Measurements from ENCODE around the gene CCN2.

The CCN2 gene

GRCh38 chr6:131950767-131951575, at the start of gene CCN2:
TSS of gene CCN2 (minus strand) at chr6:131951372. CDS start at chr6:131951172, 200 bp downstream.
- DNase-seq (ENCODE audit: low read depth), result no peak

- no peak for DNase-seq (ENCODE audit: low read depth)
Measured at GRCh38 chr6:132000296-132000695, 49.1 kb upstream of the CCN2 start.

- no peak for DNase-seq (ENCODE audit: low read depth)
Measured at GRCh38 chr6:131999545-132000146, 48.5 kb upstream of the CCN2 start.

GRCh38 chr6:131998255-131998982, 47.2 kb upstream of the CCN2 start:
- no peak for DNase-seq (ENCODE audit: low read depth)

- DNase-seq (ENCODE audit: low read depth), result no peak
Measured at GRCh38 chr6:131997429-131998153, 46.4 kb upstream of the CCN2 start.

GRCh38 chr6:131995917-131996316, 44.7 kb upstream of the CCN2 start:
- DNase-seq (ENCODE audit: low read depth), result no peak

GRCh38 chr6:131992557-131992956, 41.4 kb upstream of the CCN2 start:
- no peak for DNase-seq (ENCODE audit: low read depth)

- DNase-seq (ENCODE audit: low read depth), result no peak
Measured at GRCh38 chr6:131989036-131989435, 37.9 kb upstream of the CCN2 start.

GRCh38 chr6:131982740-131983259, 31.6 kb upstream of the CCN2 start:
- DNase-seq (ENCODE audit: low read depth), result no peak

GRCh38 chr6:131981624-131981978, 30.4 kb upstream of the CCN2 start:
- no peak for DNase-seq (ENCODE audit: low read depth)

GRCh38 chr6:131980791-131981623, 29.8 kb upstream of the CCN2 start:
- no peak for DNase-seq (ENCODE audit: low read depth)

- DNase-seq (ENCODE audit: low read depth), result no peak
Measured at GRCh38 chr6:131980338-131980790, 29.2 kb upstream of the CCN2 start.

GRCh38 chr6:131979515-131980337, 28.6 kb upstream of the CCN2 start:
- DNase-seq (ENCODE audit: low read depth), result no peak

GRCh38 chr6:131978522-131978921, 27.4 kb upstream of the CCN2 start:
- no peak for DNase-seq (ENCODE audit: low read depth)

- DNase-seq (ENCODE audit: low read depth), result no peak
Measured at GRCh38 chr6:131976545-131977061, 25.4 kb upstream of the CCN2 start.

GRCh38 chr6:131972741-131973140, 21.6 kb upstream of the CCN2 start:
- no peak for DNase-seq (ENCODE audit: low read depth)

GRCh38 chr6:131970076-131970859, 19.1 kb upstream of the CCN2 start:
- DNase-seq (ENCODE audit: low read depth), result no peak

GRCh38 chr6:131968656-131969055, 17.5 kb upstream of the CCN2 start:
- DNase-seq (ENCODE audit: low read depth), result no peak

- DNase-seq (ENCODE audit: low read depth), result no peak
Measured at GRCh38 chr6:131967948-131968347, 16.8 kb upstream of the CCN2 start.
